Measurements from ENCODE around the gene SNAP91. TPM values are rescaled to one million over a fixed set of nuclear protein-coding genes. Genes with fewer than 3 reads are reported as not detected.

Gene SNAP91
- total and polyA plus RNA-seq, 2 donors (not counting 3 experiments of a cell fraction or from before 2014, with no cell fraction given): 1.3 to 1.5 TPM

DNA sequence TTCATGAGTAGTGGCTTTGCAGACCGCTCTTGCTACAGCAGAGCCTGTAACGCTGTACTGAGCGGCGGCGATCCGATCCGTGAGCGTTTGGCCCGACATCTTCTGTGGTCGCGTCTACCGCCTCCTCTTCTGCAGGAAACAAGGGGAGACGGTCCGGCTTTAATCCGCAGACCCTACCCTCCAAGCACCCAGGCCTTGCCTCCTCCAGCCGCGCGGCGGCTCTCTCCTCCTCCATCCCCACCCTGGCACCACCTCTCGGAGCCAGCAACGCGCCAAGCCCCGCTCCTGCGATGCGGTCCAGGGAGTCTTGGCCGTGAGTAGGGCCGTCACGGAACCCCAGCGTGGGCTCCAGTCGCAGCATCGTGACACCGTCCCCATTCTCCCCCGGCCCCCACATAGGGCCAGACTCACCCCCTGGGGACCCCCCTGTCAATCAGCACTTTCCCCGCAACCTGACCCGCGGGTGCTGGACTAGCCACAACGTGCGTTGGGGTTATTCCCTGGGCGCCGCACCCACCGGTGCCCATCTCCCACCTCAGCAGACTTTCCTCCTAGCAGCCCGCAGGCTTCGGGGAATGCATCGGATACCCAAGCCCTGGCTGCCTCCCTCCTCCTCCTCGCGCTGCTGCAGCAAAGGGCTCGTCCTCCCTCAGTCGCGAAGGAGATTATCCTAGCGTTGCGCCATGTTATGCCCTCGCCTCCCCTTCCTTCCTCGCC is 914 bp downstream of the SNAP91 start:
- CTCF ChIA-PET: interaction anchor here (1.1 to 2.5 kb wide), 2 partner anchors 9 to 93 kb away, joined by 3 to 16 read pairs; no protein-coding TSS in a partner anchor
- H2AFZ ChIP-seq (ENCODE audit: low read depth, low read length): peak overlapping the region; percentile 94
- H3K4me2 ChIP-seq (ENCODE audit: insufficient read depth, low read length): peak overlapping the region; percentile 70
- H4K20me1 ChIP-seq (replicated peaks; ENCODE audit: control insufficient read depth, extremely low read depth, insufficient read depth, low read length): no peaks in the 10 kb centered on the region
- no peak overlapping the region for H3K27ac ChIP-seq (ENCODE audit: insufficient read depth, low read depth, low read length)
- H3K27me3 ChIP-seq (ENCODE audit: control insufficient read depth in 2 of 2, insufficient read depth in 2 of 2, low read length in 2 of 2): peaks cover 9 to 30% of the 10 kb centered on the region in 2 experiments
- DNase-seq (ENCODE audit: low read depth, low spot score) (peak; percentile 5), FAIRE-seq (peak; percentile 37)
- no peak overlapping the region for H3K9ac ChIP-seq (replicated peaks; ENCODE audit: extremely low read depth, insufficient read depth, low read length)
- dilution Hi-C loops (cut with MboI; ENCODE audit: extremely low pct_ligation_motif_present, low sequenced_read_pairs) (no loop called here), intact Hi-C loops (cut with micrococcal nuclease) (loop anchor here (2.0 to 5.0 kb wide), 4 partner anchors 109 to 513 kb away; partner anchors contain the start of gene CYB5R4)
- no TSS peak for BruUV-seq (replicated peaks)
- TF ChIP-seq EZH2 (IDR thresholded peaks at IDR 0.05; ENCODE audit: borderline replicate concordance, low read depth, low read length, severe bottlenecking) (peak; percentile 84), GATA2 (IDR thresholded peaks at IDR 0.05; ENCODE audit: insufficient read depth, insufficient read length, low read depth, low read length) (no peak), JUN (IDR thresholded peaks at IDR 0.05; ENCODE audit: borderline replicate concordance, insufficient read depth, insufficient read length, low read depth) (no peak)
- TF ChIP-seq, protein P1, sequence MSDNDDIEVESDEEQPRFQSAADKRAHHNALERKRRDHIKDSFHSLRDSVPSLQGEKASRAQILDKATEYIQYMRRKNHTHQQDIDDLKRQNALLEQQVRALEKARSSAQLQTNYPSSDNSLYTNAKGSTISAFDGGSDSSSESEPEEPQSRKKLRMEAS (IDR thresholded peaks at IDR 0.05; ENCODE audit: insufficient read depth, insufficient read length): no peak
- POLR2A ChIA-PET: no interaction called here
- H3K79me2 ChIP-seq (ENCODE audit: control insufficient read depth, insufficient read depth, low read length): no peaks in the 10 kb centered on the region
- H3K4me1 ChIP-seq (ENCODE audit: control insufficient read depth, extremely low read depth, insufficient read depth, low read length): peaks cover 14% of the 10 kb centered on the region
- H3K4me3 ChIP-seq (replicated peaks in 1 of 3; ENCODE audit: insufficient read depth in 1 of 3, low read depth in 1 of 3, low read length in 3 of 3): peak overlapping the region; percentile 48 to 68 (median 54)
- H3K36me3 ChIP-seq (ENCODE audit: control insufficient read depth in 2 of 2, extremely low read depth in 1 of 2, insufficient read depth in 2 of 2, low read length in 2 of 2): no peaks in the 10 kb centered on the region
- no peaks in the 10 kb centered on the region for H3K9me1 ChIP-seq (replicated peaks; ENCODE audit: control insufficient read depth, extremely low read depth, insufficient read depth, low read length)
- H3K9me3 ChIP-seq (replicated peaks; ENCODE audit: control insufficient read depth, insufficient read depth, low read length): no peaks in the 10 kb centered on the region

DNA sequence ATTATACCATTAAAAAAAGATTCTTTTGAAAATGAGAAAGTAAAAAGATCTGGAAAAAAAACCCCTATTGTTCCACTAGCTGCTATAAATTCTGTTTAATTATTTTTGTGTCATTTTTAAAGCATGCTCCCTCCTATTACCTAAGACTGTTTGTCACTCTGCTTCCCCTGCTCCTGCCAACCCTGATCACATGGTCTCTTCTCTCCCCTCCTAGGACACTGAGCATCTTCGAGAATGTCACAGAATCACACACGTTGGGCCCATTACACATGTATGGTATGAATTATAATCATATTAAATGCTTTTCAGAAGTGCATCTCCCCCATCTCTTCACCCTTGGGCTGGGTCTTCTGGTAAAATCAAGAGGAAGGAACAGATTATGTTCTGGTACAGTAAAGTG is 6.2 kb downstream of the SNAP91 start:
- TF ChIP-seq, protein P2, sequence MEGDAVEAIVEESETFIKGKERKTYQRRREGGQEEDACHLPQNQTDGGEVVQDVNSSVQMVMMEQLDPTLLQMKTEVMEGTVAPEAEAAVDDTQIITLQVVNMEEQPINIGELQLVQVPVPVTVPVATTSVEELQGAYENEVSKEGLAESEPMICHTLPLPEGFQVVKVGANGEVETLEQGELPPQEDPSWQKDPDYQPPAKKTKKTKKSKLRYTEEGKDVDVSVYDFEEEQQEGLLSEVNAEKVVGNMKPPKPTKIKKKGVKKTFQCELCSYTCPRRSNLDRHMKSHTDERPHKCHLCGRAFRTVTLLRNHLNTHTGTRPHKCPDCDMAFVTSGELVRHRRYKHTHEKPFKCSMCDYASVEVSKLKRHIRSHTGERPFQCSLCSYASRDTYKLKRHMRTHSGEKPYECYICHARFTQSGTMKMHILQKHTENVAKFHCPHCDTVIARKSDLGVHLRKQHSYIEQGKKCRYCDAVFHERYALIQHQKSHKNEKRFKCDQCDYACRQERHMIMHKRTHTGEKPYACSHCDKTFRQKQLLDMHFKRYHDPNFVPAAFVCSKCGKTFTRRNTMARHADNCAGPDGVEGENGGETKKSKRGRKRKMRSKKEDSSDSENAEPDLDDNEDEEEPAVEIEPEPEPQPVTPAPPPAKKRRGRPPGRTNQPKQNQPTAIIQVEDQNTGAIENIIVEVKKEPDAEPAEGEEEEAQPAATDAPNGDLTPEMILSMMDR (IDR thresholded peaks at IDR 0.05; ENCODE audit: extremely low read depth in 1 of 2, insufficient read depth in 1 of 2, low read depth in 1 of 2, low read length in 2 of 2): no peak
- no peak for TF ChIP-seq GATA2 (IDR thresholded peaks at IDR 0.05; ENCODE audit: insufficient read depth, insufficient read length, low read depth, low read length)
- TF ChIP-seq MYC (IDR thresholded peaks at IDR 0.05; ENCODE audit: low read depth, low read length): no peak
- TF ChIP-seq POLR2A (IDR thresholded peaks at IDR 0.05; ENCODE audit: low read depth, low read length): no peak
- no peak for TF ChIP-seq POLR2AphosphoS5 (IDR thresholded peaks at IDR 0.05; ENCODE audit: insufficient read depth, low read depth, low read length)
- no peak for TF ChIP-seq EZH2 (IDR thresholded peaks at IDR 0.05; ENCODE audit: borderline replicate concordance, low read depth, low read length, severe bottlenecking)
- no peak for TF ChIP-seq FOS (IDR thresholded peaks at IDR 0.05; ENCODE audit: borderline replicate concordance, insufficient read depth, low read length)
- TF ChIP-seq, protein P1 (IDR thresholded peaks at IDR 0.05; ENCODE audit: insufficient read depth, insufficient read length): no peak
- no peak for TF ChIP-seq JUN (IDR thresholded peaks at IDR 0.05; ENCODE audit: borderline replicate concordance, insufficient read depth, insufficient read length, low read depth)
- intact Hi-C loops (cut with micrococcal nuclease): no loop called here
- no peak for FAIRE-seq

More for the DNA sequence above, 6.2 kb downstream of the SNAP91 start:
- dilution Hi-C loops (cut with MboI; ENCODE audit: extremely low pct_ligation_motif_present, low sequenced_read_pairs): no loop called here
- no peak overlapping the region for H2AFZ ChIP-seq (ENCODE audit: low read depth, low read length)
- H3K27me3 ChIP-seq (ENCODE audit: control insufficient read depth in 2 of 2, insufficient read depth in 2 of 2, low read length in 2 of 2): peaks cover 6 to 7% of the 10 kb centered on the region in 2 experiments
- DNase-seq (ENCODE audit: low read depth, low spot score): no peak
- H3K27ac ChIP-seq (ENCODE audit: insufficient read depth, low read depth, low read length): no peak overlapping the region
- H3K9ac ChIP-seq (replicated peaks; ENCODE audit: extremely low read depth, insufficient read depth, low read length): no peak overlapping the region
- POLR2A ChIA-PET: no interaction called here
- no peak overlapping the region for H3K4me2 ChIP-seq (ENCODE audit: insufficient read depth, low read length)
- CTCF ChIA-PET: no interaction called here
- H3K4me3 ChIP-seq (replicated peaks in 1 of 3; ENCODE audit: insufficient read depth in 1 of 3, low read depth in 1 of 3, low read length in 3 of 3): no peak overlapping the region
- H3K9me3 ChIP-seq (replicated peaks; ENCODE audit: control insufficient read depth, insufficient read depth, low read length): no peaks in the 10 kb centered on the region
- H4K20me1 ChIP-seq (replicated peaks; ENCODE audit: control insufficient read depth, extremely low read depth, insufficient read depth, low read length): no peaks in the 10 kb centered on the region
- no peaks in the 10 kb centered on the region for H3K79me2 ChIP-seq (ENCODE audit: control insufficient read depth, insufficient read depth, low read length)
- no peaks in the 10 kb centered on the region for H3K4me1 ChIP-seq (ENCODE audit: control insufficient read depth, extremely low read depth, insufficient read depth, low read length)
- no peaks in the 10 kb centered on the region for H3K36me3 ChIP-seq (ENCODE audit: control insufficient read depth in 2 of 2, extremely low read depth in 1 of 2, insufficient read depth in 2 of 2, low read length in 2 of 2)
- BruUV-seq (replicated peaks): no TSS peak
- no peaks in the 10 kb centered on the region for H3K9me1 ChIP-seq (replicated peaks; ENCODE audit: control insufficient read depth, extremely low read depth, insufficient read depth, low read length)
